ENCODE results near the gene MND1. TPM values are rescaled to one million over a fixed set of nuclear protein-coding genes. Genes with fewer than 3 reads are reported as not detected.

MND1 gene
- total and polyA plus RNA-seq, 2 of the 8 experiments (the other 6 are each of a cell fraction or from before 2014, with no cell fraction given) = 4.4 to 26.2 TPM

- H3K27ac ChIP-seq (ENCODE audit: low read depth, low read length) = no peak overlapping the region
- H2BK15ac ChIP-seq (ENCODE audit: low read length) = no peak overlapping the region
- no peak overlapping the region for H3K23ac ChIP-seq (ENCODE audit: insufficient read length)
- DNase-seq (ENCODE audit: low read depth in 1 of 2, low spot score in 2 of 2) = no peak
- no peak overlapping the region for H3K18ac ChIP-seq (ENCODE audit: extremely low read depth, low read length)
- no peak overlapping the region for H3K9ac ChIP-seq (replicated peaks in 1 of 4; ENCODE audit: extremely low read depth in 1 of 4, low read depth in 3 of 4, low read length in 3 of 4)
- FAIRE-seq = no peak
- H4K8ac ChIP-seq (ENCODE audit: extremely low read depth, insufficient read depth, low read length) = no peak overlapping the region
- H2BK20ac ChIP-seq (ENCODE audit: low read length) = no peak overlapping the region
- no peak overlapping the region for H3K14ac ChIP-seq (ENCODE audit: insufficient read length)
- H3K4ac ChIP-seq (replicated peaks; ENCODE audit: insufficient read length, low read depth, low read length) = no peak overlapping the region
- no peaks in the 10 kb centered on the region for H3K4me1 ChIP-seq (replicated peaks in 1 of 4; ENCODE audit: control insufficient read depth in 3 of 4, insufficient read depth in 4 of 4, low read length in 3 of 4)
- H3K23me2 ChIP-seq (ENCODE audit: low read depth, low read length) = 0 out of 2 replicates have a peak, but pooled peaks cover 2% of the 10 kb centered on the region
- no peak overlapping the region for H2BK12ac ChIP-seq (ENCODE audit: low read depth, low read length)
- no peaks in the 10 kb centered on the region for H4K20me1 ChIP-seq (replicated peaks in 1 of 2; ENCODE audit: control insufficient read depth in 1 of 2, insufficient read depth in 2 of 2, low read length in 2 of 2)
- no peaks in the 10 kb centered on the region for H3K79me1 ChIP-seq (ENCODE audit: low read depth, low read length)
- no peaks in the 10 kb centered on the region for H3K79me2 ChIP-seq (ENCODE audit: control insufficient read depth in 1 of 2, insufficient read depth in 2 of 2, low read length in 2 of 2)
- H3K27me3 ChIP-seq (replicated peaks in 1 of 4; ENCODE audit: control insufficient read depth in 3 of 4, extremely low read depth in 1 of 4, insufficient read depth in 3 of 4, low read length in 3 of 4) = peaks cover 0 to 2% (median 0%) of the 10 kb centered on the region in 4 experiments; a peak in 1 of 7 replicates
- H4K5ac ChIP-seq (ENCODE audit: insufficient read length, low read depth, low read length) = no peak overlapping the region
- peaks cover 0 to 27% (median 12%) of the 10 kb centered on the region in 4 experiments; a peak in 6 of 8 replicates for H3K36me3 ChIP-seq (ENCODE audit: control insufficient read depth in 2 of 4, insufficient read depth in 4 of 4, low read length in 3 of 4)
- no peak overlapping the region for H3K56ac ChIP-seq (replicated peaks; ENCODE audit: insufficient read length, low read depth, low read length)
- H3K4me2 ChIP-seq (ENCODE audit: insufficient read depth in 1 of 2, low read depth in 2 of 2, low read length in 2 of 2) = no peak overlapping the region
- no peak overlapping the region for H2BK120ac ChIP-seq (replicated peaks; ENCODE audit: low read depth, low read length)
- H3K9me3 ChIP-seq (ENCODE audit: insufficient read depth in 2 of 2, low read depth in 1 of 2, low read length in 1 of 2) = no peaks in the 10 kb centered on the region; a peak in 1 of 4 replicates
- H3K4me3 ChIP-seq (ENCODE audit: extremely low read depth in 1 of 4, insufficient read depth in 2 of 4, low read depth in 3 of 4, low read length in 4 of 4) = no peak overlapping the region
- ChIA-PET CTCF (ENCODE audit: partially characterized antibody) (interaction anchor here (0.7 to 2.5 kb wide), 3 partner anchors 8 to 276 kb away, joined by 3 to 8 read pairs (median 3); no protein-coding TSS in a partner anchor), POLR2A (ENCODE audit: partially characterized antibody) (interaction anchor here (1.0 kb wide), 1 partner anchor 18 kb away, joined by 4 read pairs; no protein-coding TSS in a partner anchor)
- WGBS, 2 experiments (ENCODE audit: extremely low coverage in 1 of 2, insufficient coverage in 1 of 2, insufficient read length in 1 of 2, insufficient replicate concordance in 2 of 2, low coverage in 1 of 2, low lambda C conversion rate in 2 of 2, missing lambda C conversion rate in 1 of 2) = 92% methylated on average over 1 of the region's 1 CpG; no CpG with 5 or more reads in 1 of the 2 experiments
- H2AK5ac ChIP-seq (ENCODE audit: low read depth, low read length) = no peak overlapping the region
- no peak overlapping the region for H2AFZ ChIP-seq (ENCODE audit: low read length)
- no peak overlapping the region for H2BK5ac ChIP-seq (ENCODE audit: low read depth, low read length)
- no peak overlapping the region for H4K91ac ChIP-seq (replicated peaks; ENCODE audit: insufficient read length, low read length)
- TF ChIP-seq BCL11A (IDR thresholded peaks at IDR 0.05; ENCODE audit: low read depth in 2 of 2, low read length in 2 of 2) = no peak
- TF ChIP-seq NRF1 (IDR thresholded peaks at IDR 0.05; ENCODE audit: low read depth, low read length) = no peak
- TF ChIP-seq JUND (IDR thresholded peaks at IDR 0.05; ENCODE audit: low read length) = no peak
- no peak for TF ChIP-seq GABPA (IDR thresholded peaks at IDR 0.05; ENCODE audit: borderline replicate concordance, insufficient read depth, low read length)
Measured at GRCh38 chr4:153372967-153373562, 28.6 kb downstream of the MND1 start.

Data from H1 (cell line).